ENCODE data around the gene MAST4.

- TF ChIP-seq CTCF (IDR thresholded peaks at IDR 0.05) (no peak), EZH2 (IDR thresholded peaks at IDR 0.05; ENCODE audit: borderline replicate concordance, insufficient read depth, low read depth, low read length, poor library complexity, severe bottlenecking) (no peak)
Observed at GRCh38 chr5:67194166-67194565, 598.0 kb downstream of the MAST4 start.

All from B cell (primary cell).